Spinal cord (tissue), 10 donors: ENCODE results near the gene FADS3. TPM values are rescaled to one million over a fixed set of nuclear protein-coding genes. Genes with fewer than 3 reads are reported as not detected.

ENCODE experiments used
- DNase-seq, 6 donors: peaks; one replicate each; pipeline versions ENCODE4 v3.0.0 to v3.0.0-alpha.2; 2013 to 2015; ENCODE audit warnings: low spot score in 6 of 6, low read depth in 4 of 6
- H3K27ac ChIP-seq: one replicate; pipeline ENCODE4 v1.5.1; 2013; ENCODE audit warnings: low read depth, low read length, control low read depth
- H3K27me3 ChIP-seq: one replicate; pipeline ENCODE4 v1.6.1; 2013; ENCODE audit warnings: low read length; ENCODE audit not compliant: control insufficient read depth, insufficient read depth
- H3K36me3 ChIP-seq: one replicate; pipeline ENCODE4 v1.6.1; 2013; ENCODE audit warnings: low read length; ENCODE audit not compliant: control insufficient read depth, insufficient read depth
- H3K4me1 ChIP-seq: one replicate; pipeline ENCODE4 v1.6.1; 2013; ENCODE audit warnings: low read length; ENCODE audit not compliant: control insufficient read depth, insufficient read depth
- H3K4me3 ChIP-seq: one replicate; pipeline ENCODE4 v1.5.1; 2013; ENCODE audit warnings: low read depth, low read length, control low read depth
- H3K9me3 ChIP-seq: one replicate; pipeline ENCODE4 v1.6.1; 2013; ENCODE audit warnings: low read length; ENCODE audit not compliant: control insufficient read depth, insufficient read depth
- WGBS: methylation state at CpG from one replicate; pipeline ENCODE4 v1.1.5; 2013; ENCODE audit warnings: missing lambda C conversion rate; ENCODE audit not compliant: insufficient coverage; 5-methylcytosine and 5-hydroxymethylcytosine counted together
- polyA plus RNA-seq, 2 donors: library from polyadenylated mRNA; unstranded; fragments of 120-200 nt; gene quantifications; one replicate each; pipeline ENCODE4 v1.2.1, GENCODE V29; 2013; ENCODE audit not compliant: insufficient read length in 2 of 2
- total RNA-seq, 2 donors: library from RNA; depleted of rRNA in 1 of 2; stranded (reverse); fragments of 120-200 nt in 1 of 2; fragments of >200 nt in 1 of 2; gene quantifications; one replicate each; pipeline versions ENCODE4 v1.2.3 to v1.2.4, GENCODE V29; 2013 to 2014
- donor health status: healthy.

The FADS3 gene
- total and polyA plus RNA-seq, 4 donors = 41.1 to 66.9 (median 60.3) TPM

- WGBS = 94% methylated on average over 17 of the region's 20 CpGs
These were observed 26.2 kb downstream of the FADS3 start for GRCh38 chr11:61864814-61865775.

GRCh38 chr11:61863548-61864081, 27.7 kb downstream of the FADS3 start:
- no peak overlapping the region for H3K4me3 ChIP-seq
- no peak for DNase-seq
- H3K36me3 ChIP-seq = peaks cover 88% of the 10 kb centered on the region
- WGBS = 89% methylated on average over 13 of the region's 13 CpGs
- peaks cover 1% of the 10 kb centered on the region for H3K4me1 ChIP-seq
- H3K27ac ChIP-seq = no peak overlapping the region
- no peaks in the 10 kb centered on the region for H3K9me3 ChIP-seq
- no peaks in the 10 kb centered on the region for H3K27me3 ChIP-seq

More at GRCh38 chr11:61864814-61865775, 26.2 kb downstream of the FADS3 start:
- H3K27ac ChIP-seq = no peak overlapping the region
- H3K4me3 ChIP-seq = no peak overlapping the region
- no peaks in the 10 kb centered on the region for H3K27me3 ChIP-seq
- H3K36me3 ChIP-seq = peaks cover 81% of the 10 kb centered on the region
- H3K4me1 ChIP-seq = peaks cover 15% of the 10 kb centered on the region
- no peak for DNase-seq
- no peaks in the 10 kb centered on the region for H3K9me3 ChIP-seq

GRCh38 chr11:61862714-61863547, 28.4 kb downstream of the FADS3 start:
- H3K27ac ChIP-seq = no peak overlapping the region
- no peaks in the 10 kb centered on the region for H3K9me3 ChIP-seq
- H3K4me1 ChIP-seq = no peaks in the 10 kb centered on the region
- WGBS = 97% methylated on average over 16 of the region's 18 CpGs
- no peak for DNase-seq
- peaks cover 95% of the 10 kb centered on the region for H3K36me3 ChIP-seq
- no peaks in the 10 kb centered on the region for H3K27me3 ChIP-seq
- H3K4me3 ChIP-seq = no peak overlapping the region

- 88% methylated on average over 5 of the region's 9 CpGs for WGBS
These were observed 29.7 kb downstream of the FADS3 start for GRCh38 chr11:61861634-61862033.

GRCh38 chr11:61860054-61860903, 31.1 kb downstream of the FADS3 start:
- H3K4me3 ChIP-seq = no peak overlapping the region
- H3K4me1 ChIP-seq = peaks cover 12% of the 10 kb centered on the region
- no peaks in the 10 kb centered on the region for H3K9me3 ChIP-seq
- H3K36me3 ChIP-seq = peaks cover 97% of the 10 kb centered on the region
- no peak overlapping the region for H3K27ac ChIP-seq
- no peak for DNase-seq
- H3K27me3 ChIP-seq = no peaks in the 10 kb centered on the region
- 80% methylated on average over 15 of the region's 16 CpGs for WGBS

More at GRCh38 chr11:61861634-61862033, 29.7 kb downstream of the FADS3 start:
- Histone ChIP-seq H3K27ac (no peak overlapping the region), H3K27me3 (no peaks in the 10 kb centered on the region), H3K36me3 (peaks cover 97% of the 10 kb centered on the region), H3K9me3 (no peaks in the 10 kb centered on the region), H3K4me1 (no peaks in the 10 kb centered on the region), H3K4me3 (no peak overlapping the region)
- no peak for DNase-seq

GRCh38 chr11:61855939-61856680, 35.2 kb downstream of the FADS3 start:
- DNase-seq = peak in 1 of 6 donors; percentile 21
- peaks cover 45% of the 10 kb centered on the region for H3K4me1 ChIP-seq
- H3K4me3 ChIP-seq = no peak overlapping the region
- no peaks in the 10 kb centered on the region for H3K9me3 ChIP-seq
- H3K36me3 ChIP-seq = peaks cover 98% of the 10 kb centered on the region
- H3K27ac ChIP-seq = no peak overlapping the region
- 65% methylated on average over 11 of the region's 12 CpGs for WGBS
- no peaks in the 10 kb centered on the region for H3K27me3 ChIP-seq

GRCh38 chr11:61854966-61855714, 36.2 kb downstream of the FADS3 start:
- Histone ChIP-seq H3K9me3 (no peaks in the 10 kb centered on the region), H3K36me3 (peaks cover 99% of the 10 kb centered on the region), H3K4me1 (peaks cover 54% of the 10 kb centered on the region), H3K27ac (peak overlapping the region; percentile 47), H3K4me3 (no peak overlapping the region), H3K27me3 (no peaks in the 10 kb centered on the region)
- WGBS = 68% methylated on average over 14 of the region's 14 CpGs
- DNase-seq = no peak

GRCh38 chr11:61854206-61854895, 37.0 kb downstream of the FADS3 start:
- Histone ChIP-seq H3K27me3 (no peaks in the 10 kb centered on the region), H3K9me3 (no peaks in the 10 kb centered on the region), H3K4me1 (peaks cover 54% of the 10 kb centered on the region), H3K27ac (peak overlapping the region; percentile 33), H3K4me3 (no peak overlapping the region), H3K36me3 (peaks cover 99% of the 10 kb centered on the region)
- no peak for DNase-seq
- WGBS = 86% methylated on average over 11 of the region's 17 CpGs
